Activated CD4-positive, alpha-beta T cell treated with anti-CD3 and anti-CD28 coated beads, Interleukin-10, Interleukin-2, amounts not matched to agents 100 ng/mL and 50 ng/mL, durations not matched to agents 16 hours and 8 hours (primary cell): ENCODE measurements around the gene TMIGD3.
"Not testable (repeated sequence)": the region's sequence is repeated elsewhere in the genome, so short reads cannot be mapped to it uniquely, and the experiment has no call there.

Source experiments
- DNase-seq: peaks from one replicate; pipeline ENCODE4 v3.0.0-alpha.2; 2020

Gene TMIGD3

DNA sequence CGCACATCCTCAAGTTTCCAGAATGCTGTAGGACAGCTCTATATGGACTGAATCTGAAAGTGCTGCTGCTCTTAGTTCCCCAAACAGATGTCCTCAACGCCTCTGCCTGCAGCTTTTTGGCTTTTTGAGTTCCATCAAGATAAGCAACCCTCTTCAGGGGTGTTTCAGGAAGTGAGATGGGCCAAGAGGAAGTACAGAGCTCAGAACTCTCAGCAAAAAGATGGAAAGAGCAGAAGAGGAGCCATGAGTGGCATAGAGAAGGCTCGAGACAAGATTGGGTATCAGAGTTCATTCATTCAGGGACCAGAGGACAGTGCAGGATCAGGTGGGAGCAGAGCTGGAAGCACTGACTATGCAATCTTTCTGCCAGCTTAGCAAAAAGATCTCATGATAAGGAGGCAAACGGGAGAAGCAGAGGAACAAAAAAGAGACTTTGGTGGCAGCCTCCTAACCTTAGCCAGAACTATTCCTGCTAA lies at the start of gene TMIGD3, which contains the start of gene ADORA3:
Gene TMIGD3 (minus strand): TSS at position 49 of the 476 bp plus-strand sequence. CDS start 279 bp downstream, outside the sequence.
Gene ADORA3 (minus strand): TSS at position 49 of the 476 bp plus-strand sequence. CDS start 279 bp downstream, outside the sequence.
- no peak for DNase-seq

DNA sequence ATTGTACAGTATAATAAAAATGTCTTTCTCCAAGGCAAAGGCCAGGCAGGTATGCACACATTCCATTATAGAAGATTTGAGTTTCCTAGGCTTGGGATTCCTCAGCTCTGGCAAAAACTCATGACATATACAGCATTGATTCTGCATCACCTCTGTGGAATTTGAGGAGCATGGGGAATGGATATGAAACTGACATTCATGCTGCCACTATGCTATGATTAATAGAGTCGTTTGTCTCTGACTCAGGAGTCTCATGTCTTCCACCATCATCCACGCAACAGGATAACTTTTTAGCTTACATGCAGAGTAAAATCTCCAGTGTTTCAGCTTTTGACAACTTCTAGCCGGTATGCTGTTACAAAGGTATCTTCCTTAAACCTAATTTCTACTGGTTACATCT lies 49.8 kb upstream of the TMIGD3 start:
- no peak for DNase-seq

DNA sequence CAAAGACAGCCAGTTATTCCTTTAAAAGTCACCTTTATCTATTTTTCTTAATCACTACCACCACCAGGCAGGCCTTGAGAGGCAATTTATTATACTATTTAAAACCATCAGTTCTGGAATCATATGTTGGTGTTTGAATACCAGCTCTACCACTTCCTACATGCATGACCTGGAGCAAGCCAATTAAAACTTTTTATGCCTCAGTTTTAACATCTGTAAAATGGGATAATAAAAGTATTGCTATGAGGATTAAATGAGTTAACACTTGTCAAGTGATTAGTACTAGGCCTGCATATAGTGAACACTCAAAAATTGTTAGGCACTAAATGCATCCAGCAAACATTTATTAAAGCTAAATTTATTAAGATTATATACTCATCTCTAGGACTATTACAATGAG lies 49.2 kb upstream of the TMIGD3 start:
- no peak for DNase-seq

DNA sequence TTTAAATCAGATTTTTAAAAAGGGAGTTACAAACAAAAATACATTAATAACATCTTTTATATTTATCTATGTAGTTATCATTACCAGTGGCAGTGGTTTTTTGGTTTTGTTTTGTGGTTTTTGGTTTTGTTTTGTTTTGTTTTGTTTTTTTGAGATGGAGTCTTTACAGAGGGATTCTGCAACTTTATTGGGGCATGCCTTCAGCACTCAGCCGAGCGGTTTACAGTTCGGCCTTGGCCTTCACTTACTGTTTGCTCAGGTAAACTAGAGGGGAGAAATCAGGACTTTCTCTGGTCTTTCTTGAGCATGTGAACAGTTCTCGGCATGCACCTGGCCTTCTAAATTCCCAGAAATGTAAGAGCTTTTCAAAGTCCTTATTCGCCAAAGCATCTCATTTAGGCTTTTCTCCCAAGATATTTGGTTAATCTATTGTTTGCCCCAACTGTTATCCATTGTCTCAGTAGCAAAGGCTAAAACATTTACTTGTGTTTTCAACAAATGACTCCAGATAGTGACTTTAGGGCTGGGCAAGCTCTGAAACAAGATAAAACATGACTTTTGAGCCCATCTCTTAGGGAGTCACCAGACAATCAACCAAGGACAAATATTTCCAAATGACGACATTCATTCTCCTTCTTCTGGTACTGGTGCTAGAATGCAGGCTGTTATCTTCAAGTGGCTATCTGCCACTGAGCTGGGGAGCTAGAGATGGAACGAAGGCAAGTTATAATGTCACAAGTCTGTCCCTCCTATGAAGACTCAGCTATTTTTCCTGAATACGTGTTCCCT lies 48.4 kb upstream of the TMIGD3 start:
- no peak for DNase-seq

DNA sequence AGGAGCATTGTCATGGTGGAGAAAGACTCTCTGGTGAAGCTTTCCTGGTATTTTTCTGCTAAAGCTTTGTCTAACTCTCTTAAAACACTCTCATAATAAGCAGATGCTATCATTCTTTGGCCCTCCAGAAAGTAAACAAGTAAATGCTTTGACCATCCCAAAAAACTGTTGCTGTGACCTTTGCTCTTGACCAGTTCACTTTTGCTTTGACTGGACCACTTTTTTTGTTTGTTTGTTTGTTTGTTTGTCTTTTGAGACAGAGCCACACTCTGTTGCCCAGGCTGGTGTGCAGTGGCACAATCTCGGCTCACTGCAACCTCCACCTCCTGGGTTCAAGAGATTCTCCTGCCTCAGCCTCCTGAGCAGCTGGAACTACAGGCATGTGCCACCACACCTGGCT lies 44.4 kb upstream of the TMIGD3 start:
- not testable (repeated sequence) for DNase-seq

DNA sequence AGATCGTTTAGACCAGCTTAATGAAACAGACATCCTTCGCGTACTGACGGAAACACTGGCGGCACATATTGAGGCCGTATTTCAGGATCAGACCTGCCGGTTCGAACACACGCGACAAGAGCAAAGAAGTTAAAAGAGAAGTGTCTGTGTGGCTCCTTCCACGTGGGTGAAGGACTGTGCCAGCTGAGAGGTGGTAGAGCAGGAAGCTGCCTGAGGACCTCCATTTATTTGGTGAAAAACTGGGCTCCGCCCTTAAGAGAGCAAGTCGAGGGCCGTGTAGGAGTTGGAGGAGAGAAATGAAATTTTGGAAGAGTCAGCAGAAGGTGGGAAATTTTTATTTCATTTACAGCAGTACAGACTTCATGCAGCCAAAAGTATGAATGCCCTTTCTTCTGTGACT lies 38.8 kb upstream of the TMIGD3 start:
- DNase-seq = no peak

DNA sequence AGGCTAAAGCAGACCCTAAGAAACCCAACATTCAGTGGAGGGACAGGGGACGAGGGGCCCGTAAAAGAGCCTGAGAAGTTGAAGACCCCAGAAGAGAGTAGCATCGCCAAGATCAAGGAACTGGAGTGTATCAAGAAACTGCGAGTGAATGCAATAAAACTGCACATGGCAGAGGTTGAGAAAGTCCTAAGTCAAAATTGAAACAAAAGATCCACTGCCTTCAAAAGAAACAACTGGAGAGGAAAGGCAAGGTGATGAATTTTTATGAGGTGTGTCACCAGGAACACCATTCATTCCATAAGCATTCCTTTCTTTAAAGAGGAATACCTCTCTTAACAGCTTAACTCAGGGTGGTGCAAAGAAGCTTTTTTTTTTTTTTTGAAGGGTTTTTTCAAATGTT lies 38.3 kb upstream of the TMIGD3 start:
- no peak for DNase-seq

DNA sequence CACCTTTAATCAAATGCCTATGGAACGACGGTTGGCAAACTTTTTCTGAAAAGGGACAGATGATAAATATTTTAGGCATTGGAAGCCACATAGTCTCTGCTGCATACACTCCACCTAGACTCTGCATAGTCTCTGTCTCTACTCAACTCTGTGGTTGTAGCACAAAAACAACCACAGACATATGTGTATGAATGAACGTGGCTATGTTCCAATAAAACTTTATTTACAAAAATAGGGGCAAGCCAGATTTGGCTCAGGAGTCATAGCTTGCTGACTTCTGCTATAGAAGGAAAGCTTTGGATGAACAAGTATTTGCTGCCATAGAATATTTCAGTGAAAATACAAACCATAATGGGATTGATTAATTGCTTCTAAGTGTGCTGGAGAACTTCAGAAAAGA lies 37.5 kb upstream of the TMIGD3 start:
- no peak for DNase-seq

DNA sequence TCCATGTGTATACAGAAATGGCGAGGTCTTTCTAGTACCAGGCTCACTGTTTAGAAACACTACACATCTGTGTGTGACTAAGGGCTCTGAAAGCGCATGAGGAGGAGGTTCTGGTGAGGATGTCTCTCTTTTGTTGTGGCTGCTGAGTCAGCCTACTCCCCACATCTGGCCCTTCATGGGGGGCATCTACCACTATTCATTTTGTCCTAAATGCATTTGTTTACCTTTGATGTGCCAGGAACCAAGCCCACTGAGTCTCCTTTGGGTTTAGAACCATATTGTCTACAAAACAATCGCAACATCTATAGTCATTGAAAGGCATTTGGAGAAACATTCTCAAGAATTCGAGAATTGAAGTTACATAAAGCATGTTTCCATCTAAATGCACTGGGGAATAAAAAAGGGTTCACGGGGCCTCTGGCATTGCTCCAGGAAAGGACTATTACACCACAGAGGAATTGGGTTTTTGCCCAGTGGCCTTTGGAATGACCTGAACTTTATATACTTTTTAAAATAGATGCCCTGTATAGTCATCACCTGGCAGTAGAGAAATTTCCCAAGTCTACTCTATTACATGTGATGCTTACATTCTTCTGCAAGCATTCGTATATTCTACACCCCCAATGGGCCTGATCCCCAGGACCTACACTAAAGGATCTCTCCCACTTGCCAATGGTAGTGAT lies 35.1 kb upstream of the TMIGD3 start:
- DNase-seq = no peak

DNA sequence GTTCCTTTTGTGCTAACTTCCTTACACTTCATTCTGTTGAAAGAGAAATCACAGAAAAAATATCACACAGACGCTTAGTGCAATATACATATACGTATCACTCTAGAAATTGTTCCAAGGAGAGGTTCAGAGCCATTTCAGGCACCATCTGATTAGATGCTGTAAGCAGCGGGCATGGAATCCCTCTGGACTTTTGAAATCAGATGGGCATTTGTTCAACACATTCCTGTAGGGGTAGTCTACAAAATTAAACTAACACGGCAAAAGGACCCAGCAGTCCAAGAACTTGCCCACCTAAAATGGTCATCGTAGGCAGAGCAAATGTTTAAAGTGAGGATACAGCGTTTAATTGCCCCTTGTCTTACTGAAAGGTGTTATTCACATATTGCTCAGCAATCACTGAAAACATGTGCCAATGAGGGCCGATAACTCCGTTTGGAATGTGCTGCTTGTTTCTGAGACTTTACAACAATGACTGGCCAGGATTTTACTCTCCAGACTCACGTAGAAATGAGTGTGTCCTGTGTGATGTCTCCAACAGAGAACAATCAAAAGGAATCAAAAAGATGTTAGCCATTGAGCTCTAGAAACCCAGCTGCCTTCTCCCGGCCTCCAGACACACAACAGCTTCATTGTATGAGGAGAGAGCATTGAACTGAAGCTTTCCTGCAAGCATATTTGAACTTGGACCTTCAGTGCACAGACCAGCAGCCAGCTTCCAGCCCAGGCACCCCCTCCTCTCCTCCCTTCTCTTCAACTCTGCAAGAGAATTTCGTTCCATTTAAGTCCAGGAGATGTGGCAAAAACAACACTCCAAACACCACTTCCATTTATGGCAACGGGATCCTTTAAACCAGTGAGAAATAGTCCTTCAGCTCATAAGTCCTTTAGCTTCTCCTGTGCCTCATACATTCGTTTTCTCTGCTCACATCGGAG lies 32.1 kb upstream of the TMIGD3 start:
- DNase-seq = no peak

DNA sequence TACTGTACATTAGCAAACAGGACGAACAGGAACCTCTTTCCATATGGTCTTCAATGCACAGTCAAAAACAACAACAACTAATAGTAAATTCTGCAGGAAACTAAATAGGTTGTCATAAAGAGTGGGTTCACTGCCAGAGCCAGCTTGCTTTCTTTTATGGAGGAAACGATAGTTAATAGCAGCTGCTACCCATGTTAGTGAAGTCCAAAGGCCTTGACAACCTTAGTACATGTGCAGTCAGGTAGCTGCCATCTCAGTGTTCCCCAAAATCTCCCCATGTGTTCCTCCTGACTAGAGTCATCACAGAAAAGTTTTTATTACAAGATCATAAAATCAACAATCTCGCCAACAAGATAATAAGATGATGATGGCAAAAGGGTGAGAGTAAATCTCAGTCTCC lies 16.6 kb upstream of the TMIGD3 start:
- DNase-seq = no peak

DNA sequence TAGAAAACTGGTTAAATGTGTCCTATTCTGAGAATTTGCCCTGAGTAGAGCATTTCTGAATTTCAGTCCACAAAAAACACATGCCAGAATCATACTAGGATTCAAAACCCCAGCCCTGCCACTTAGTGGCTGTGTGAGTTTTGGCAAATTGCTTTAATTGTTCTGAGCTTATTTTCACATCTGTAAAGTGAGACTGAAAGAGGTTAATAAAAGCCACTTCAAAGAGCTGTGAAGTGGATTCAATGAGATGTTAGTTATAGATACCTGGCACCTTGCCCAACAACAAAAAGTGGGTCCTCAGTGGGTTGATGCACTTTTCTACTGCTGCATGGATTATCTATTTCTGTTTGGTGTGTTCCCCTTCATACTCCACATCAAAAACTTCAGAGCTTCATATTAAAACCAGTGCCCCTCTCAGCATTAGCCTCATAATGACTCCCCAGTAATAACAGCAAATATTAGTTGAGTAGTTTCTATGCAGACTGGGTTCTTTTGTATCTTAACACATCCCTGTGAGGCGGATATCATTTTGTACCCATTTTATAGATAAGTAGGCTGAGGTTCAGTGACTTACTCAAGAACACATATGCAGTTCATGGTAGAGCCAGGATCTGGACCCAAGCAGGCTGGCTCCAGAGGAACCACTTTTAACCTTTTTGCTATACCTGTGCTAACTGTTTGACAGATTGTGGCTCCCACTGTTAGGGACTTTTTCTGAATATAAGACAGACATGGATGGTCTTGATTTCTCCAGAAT lies 14.2 kb upstream of the TMIGD3 start:
- DNase-seq = peak; percentile 67

DNA sequence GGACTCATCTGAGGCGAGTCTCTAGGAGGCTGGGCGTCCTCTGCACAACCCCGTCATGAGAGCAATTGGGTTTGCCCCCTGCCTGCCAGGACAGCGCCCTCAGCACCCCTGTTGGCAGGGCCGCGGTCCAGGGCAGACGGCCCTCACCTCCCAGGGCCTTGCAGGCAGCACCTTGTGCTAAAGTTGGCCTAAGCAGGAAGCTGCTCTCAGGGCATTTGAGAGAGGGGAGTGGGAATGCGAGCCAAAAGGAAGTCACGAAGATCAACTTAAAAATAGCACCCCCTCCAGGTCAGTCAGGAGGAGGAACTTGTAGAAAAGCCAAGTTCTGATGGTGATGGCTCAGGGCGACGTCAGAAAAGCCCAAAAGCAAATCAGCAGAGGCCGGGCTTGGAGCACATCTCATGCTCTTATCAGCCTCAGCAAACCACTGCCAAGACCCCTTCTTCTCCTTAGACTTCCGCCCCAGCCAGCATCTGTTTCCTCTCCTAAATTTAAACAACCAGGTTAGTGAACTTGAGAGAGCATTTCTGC lies 12.6 kb upstream of the TMIGD3 start:
- DNase-seq = peak; percentile 47

DNA sequence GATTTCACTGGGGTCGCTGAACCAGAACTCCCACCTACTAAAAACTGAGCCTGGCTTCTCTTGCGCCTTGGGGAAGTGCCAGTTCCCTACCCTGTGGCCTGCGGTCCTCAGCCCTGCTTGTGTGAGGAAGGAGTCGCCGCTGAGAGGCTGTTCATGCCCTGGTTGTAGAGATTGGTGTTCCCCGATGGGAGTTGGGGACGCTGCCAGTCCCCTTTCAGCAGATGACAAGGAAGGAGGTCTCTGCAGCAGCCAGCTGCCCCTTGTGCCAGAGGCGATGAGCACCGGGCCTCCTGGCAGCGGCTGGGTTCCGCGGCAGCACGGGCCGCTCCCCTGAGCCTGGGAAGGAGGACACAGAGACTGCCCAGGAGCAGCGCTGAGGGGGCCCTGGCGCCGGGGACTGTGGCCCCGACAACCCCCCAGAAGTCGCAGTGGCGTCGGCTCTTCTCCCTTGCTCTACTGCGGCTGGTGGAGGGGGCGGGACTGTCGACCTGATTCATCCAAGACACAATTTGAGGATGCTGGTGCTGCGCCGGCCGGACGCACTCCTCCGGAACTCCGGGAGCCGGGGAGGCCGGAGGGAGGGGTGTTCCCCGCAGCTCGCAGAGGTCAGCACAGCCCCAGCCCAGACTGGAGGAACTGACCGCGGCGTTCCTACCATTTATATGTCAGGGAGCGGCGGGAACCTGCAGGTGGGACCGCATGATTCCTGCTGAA lies 12.0 kb upstream of the TMIGD3 start:
- DNase-seq = no peak

DNA sequence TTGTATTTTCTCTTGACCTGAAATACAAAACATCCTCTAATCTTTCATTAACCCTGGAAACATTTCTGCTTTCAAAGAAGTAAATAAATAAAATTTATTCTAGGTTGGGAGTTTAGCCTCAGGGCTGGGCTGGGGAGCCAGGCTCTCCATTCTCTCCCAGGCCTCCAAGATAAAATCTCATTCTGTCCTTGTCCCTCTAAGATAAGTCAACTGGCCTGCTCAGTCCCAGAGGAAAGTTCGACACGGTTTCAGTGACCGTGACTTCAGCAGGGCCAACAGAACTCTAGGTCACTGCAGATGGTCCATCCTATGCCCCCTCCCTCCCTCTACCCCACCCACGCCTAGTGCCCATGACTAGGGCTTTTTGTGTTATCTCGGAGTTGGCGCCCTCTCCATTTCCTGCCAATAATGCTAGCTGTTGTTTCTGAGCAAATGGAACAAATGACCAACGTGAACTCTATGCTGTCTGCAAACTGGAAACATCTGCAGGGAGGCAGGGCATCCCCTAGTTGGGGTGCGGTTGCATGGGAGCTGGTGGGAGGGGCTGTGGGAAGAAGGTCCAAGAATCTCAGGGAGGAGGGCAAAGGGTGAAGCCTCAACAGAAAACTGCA lies 10.1 kb upstream of the TMIGD3 start:
- DNase-seq = no peak

DNA sequence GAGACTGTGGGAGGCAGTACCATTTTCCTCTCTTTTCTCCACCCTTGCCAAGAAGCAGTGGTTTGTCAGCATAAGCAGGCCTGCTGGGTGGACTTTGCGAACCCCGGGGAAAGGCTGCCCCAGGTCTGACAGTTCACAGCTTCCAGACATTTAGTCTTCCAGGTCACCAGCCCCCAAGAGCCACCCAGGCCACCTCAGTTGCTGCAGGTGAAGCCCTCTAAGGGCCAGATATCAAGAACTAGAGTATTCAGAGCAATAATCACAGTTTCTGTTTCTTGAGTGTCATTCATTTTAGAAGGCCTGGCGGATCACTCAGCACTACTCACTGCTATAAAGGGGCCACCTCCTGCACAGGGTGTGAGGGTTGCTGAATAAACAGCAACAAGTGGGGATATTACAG lies 9.5 kb upstream of the TMIGD3 start:
- DNase-seq = no peak

DNA sequence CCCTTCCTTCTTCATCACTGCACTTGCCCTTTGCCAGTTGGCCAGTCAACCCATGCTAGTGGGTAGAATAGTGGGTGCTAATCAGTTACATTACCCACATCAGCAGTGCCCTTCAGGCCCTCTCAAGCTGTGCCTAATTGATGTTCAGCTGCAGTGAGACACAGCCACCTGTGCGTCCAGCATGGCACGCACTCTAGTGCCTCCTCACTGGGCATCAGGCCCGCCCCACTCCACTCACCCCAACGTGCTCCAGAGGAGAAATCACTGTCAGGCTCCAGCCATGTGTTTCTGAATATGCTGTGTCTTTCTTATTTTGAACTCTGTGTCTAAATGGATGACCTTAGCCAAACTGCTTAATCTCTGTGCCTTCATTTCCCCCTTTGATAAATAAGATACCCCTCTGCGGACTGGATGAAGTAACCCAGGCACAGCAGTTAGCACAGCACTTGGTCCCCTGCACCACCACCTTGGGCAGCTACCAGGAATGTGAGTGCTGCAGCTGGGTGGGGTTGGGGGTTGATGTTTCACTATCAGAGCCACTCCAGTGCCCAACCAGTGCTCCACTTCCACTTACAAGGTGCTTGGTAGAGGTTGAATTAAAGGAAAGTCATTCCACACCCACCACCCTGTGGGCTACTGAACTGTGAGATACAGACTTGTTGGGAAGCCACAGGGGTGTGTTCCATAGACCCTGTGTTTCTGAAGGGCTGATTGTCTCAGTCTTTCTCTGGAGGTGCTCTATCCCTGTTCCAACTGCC lies 8.9 kb upstream of the TMIGD3 start:
- no peak for DNase-seq

DNA sequence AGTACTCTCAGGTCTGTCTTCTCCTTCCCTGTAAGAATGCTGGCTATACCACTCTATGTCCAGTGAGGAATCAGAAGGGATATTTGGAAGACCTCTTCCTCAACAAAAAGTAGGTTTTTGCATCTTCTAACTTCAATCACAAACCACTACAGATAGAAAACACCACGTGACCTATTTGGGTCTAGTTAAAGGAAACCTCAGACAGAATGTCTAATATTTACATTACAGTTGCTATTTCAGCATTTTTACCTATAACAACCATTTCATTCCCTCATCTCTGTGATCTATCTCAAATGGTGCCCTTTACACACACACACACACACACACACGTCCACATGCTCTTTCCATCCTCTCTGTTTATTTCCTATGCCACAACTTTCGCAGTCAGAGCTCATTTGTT lies 7.9 kb upstream of the TMIGD3 start:
- DNase-seq = no peak

DNA sequence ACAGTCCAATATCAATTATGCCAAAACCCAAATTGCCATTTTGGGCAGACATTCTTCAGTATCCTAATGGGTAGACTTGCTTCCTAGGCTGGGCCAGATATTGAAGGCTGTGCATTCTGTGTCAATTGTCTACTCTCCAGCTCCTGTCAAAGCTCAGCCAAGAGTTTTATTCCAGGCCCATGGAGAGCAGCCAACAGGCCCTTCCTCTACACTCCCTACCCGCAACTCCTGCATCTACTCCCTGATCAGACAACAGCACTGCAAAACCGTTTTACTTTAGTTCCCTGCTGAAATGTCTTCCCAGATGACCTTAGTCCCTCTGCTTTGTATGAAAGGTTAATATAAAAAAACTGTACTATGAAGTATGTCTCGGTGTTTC lies 6.6 kb upstream of the TMIGD3 start:
- no peak for DNase-seq
